Loucy (cell line): Measurements from ENCODE around the gene CHP2.
"Not testable (repeated sequence)": the region's sequence is repeated elsewhere in the genome, so short reads cannot be mapped to it uniquely, and the experiment has no call there.

Source experiments
- EZH2phosphoT487 ChIP-seq: fragments of 200-600 bp; IDR thresholded peaks from 2 replicates; pipeline ENCODE4 v1.6.1; 2018; ENCODE audit warnings: antibody characterized with exemption, mild to moderate bottlenecking, moderate library complexity, borderline replicate concordance
- TF ChIP-seq, protein P1 (sequence below): fragments of 200-600 bp; sonication (generic); conservative IDR thresholded peaks from 2 replicates; pipeline ENCODE4 v1.5.1; 2014; ENCODE audit warnings: mild to moderate bottlenecking, antibody characterized with exemption, low read length

DNA sequence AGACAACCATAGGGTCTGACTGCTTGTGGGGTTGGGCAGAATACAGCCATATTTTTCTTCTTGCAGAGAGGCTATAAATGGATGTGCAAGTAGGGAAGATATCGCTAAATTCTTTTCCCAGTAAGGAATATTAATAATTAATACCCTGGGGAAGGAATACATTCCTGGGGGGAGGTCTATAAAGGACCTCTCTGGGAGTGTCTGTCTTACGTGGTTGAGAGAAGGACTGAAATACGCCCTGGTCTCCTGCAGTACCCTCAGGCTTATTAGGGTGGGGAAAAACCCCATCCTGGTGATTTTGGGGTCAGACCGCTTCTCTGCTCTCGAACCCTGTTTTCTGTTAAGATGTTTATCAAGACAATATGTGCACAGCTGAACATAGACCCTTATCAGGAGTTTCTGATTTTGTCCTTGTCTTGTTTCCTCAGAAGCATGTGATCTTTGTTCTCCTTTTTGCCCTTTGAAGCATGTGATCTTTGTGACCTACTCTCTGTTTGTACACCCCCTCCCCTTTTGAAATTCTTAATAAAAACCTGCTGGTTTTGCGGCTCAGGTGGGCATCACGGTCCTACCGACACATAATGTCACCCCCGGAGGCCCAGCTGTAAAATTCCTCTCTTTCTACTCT is 32.1 kb upstream of the CHP2 start:
- TF ChIP-seq, protein P1, sequence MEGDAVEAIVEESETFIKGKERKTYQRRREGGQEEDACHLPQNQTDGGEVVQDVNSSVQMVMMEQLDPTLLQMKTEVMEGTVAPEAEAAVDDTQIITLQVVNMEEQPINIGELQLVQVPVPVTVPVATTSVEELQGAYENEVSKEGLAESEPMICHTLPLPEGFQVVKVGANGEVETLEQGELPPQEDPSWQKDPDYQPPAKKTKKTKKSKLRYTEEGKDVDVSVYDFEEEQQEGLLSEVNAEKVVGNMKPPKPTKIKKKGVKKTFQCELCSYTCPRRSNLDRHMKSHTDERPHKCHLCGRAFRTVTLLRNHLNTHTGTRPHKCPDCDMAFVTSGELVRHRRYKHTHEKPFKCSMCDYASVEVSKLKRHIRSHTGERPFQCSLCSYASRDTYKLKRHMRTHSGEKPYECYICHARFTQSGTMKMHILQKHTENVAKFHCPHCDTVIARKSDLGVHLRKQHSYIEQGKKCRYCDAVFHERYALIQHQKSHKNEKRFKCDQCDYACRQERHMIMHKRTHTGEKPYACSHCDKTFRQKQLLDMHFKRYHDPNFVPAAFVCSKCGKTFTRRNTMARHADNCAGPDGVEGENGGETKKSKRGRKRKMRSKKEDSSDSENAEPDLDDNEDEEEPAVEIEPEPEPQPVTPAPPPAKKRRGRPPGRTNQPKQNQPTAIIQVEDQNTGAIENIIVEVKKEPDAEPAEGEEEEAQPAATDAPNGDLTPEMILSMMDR: not testable (repeated sequence)
- not testable (repeated sequence) for TF ChIP-seq EZH2phosphoT487
